T1000 (cell line): ENCODE measurements around the gene HPGDS.
"Not testable (repeated sequence)": the region's sequence is repeated elsewhere in the genome, so short reads cannot be mapped to it uniquely, and the experiment has no call there.

Experiments used
- DNase-seq: peaks from one replicate; lab custom pipeline; 2025; ENCODE audit warnings: mixed read lengths; lab: John Stamatoyannopoulos, UW

HPGDS gene

GRCh38 chr4:94319927-94320326 is 22.7 kb downstream of the HPGDS start:
- not testable (repeated sequence) for DNase-seq

GRCh38 chr4:94307231-94307871 is 35.3 kb downstream of the HPGDS start:
- DNase-seq, result no peak

DNA sequence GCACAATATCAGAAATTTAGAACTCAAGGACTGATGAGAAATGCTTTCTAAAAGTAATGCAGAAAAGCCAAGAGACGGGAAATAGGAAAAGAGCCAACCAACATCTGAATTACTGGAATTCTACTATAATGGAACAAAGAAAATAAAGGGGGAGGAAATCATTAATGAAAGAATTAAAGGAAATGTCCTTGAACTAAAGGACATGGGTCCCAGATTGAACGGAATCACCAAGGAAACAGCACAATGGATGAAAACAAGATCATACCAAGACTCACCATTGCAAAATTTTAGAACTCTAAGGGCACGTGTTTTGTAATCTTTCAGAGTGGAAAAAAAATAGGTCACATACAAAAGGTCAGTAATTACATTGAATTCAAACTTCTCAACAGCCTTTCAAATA is 35.9 kb downstream of the HPGDS start:
- no peak for DNase-seq

- no peak for DNase-seq
Measured at GRCh38 chr4:94305466-94306225, 37.0 kb downstream of the HPGDS start.

GRCh38 chr4:94304365-94304971 is 38.2 kb downstream of the HPGDS start:
- no peak for DNase-seq

DNA sequence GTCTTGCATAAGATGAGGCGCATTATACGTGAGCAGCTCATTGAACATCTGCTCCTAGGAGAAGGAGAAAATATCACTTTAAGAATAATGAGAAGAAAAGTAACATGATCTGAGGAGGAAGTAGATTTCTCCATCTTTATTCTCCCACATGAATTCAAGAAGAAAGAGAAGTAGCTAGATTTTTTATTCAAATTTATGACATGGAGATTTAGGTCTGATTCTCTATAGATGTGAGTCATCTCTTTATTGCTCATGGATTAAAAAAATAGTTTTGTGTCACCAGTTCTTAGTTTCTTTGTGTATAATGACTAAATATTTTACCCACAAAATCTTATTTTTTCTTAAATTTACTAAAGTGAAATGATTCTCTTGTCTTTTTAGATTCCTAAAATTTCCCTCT is 40.4 kb downstream of the HPGDS start:
- DNase-seq, result no peak

DNA sequence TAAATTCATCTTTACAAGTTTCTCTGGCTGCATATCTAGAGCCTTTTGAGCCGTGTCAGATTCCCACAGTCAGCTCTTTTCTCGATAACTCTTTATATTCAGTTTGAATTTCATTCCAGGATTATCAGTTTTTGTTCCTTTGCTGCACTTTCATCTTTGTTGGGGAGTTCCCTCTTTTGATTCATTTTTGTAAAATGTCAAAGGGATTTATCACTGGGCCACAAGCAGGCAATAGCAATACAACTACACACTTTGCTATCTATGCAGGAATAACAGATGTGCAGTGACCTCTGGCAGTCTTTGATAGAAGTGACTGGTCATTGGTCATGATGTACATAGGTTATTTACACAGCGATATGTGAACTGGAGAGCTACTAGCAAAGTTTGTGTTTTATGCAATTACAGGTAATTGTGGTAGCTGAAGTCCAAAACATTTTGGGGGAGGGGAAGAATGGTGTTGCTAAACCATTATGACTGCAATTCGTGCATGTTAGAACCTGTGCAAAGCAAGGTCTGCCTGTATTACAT is 43.8 kb downstream of the HPGDS start:
- no peak for DNase-seq

DNA sequence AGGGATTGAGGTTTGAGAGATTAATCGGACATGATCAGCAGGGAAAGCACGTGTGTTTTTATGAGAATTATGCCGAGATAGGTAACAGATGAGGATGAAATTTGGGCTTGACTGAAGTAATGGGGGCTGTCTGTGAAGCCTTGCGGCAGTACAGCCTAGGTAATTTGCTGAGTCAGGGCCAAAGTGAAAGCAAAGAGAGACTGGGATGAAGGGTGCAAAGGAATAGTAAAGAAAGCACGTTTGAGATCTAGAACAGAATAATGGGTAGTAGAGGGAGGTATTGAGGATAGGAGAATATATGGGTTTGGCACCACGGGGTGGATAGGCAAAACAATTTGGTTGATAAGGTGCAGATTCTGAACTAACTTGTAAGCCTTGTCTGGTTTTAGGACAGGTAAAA is 47.2 kb downstream of the HPGDS start:
- not testable (repeated sequence) for DNase-seq

- DNase-seq, result not testable (repeated sequence)
Measured at GRCh38 chr4:94293981-94294380, 48.7 kb downstream of the HPGDS start.

DNA sequence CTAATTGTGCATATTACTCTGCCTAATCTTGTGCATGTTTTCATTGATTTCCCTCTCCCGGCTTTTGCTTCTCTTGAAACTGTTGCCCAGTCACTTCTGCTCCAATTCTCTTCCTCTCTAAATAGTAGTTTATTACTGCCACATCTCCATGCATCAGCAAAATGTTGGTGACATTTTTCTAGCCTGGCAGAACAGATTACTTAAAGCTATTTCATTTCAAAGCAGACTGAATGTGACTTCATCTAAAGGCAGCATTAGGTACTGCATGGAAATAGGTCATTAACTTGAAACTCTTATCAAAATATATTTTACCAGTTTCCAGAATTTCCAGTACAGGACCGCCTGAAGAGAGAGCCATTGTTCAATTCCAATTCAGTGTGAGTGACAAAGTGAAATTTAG is 52.4 kb downstream of the HPGDS start:
- DNase-seq, result no peak

DNA sequence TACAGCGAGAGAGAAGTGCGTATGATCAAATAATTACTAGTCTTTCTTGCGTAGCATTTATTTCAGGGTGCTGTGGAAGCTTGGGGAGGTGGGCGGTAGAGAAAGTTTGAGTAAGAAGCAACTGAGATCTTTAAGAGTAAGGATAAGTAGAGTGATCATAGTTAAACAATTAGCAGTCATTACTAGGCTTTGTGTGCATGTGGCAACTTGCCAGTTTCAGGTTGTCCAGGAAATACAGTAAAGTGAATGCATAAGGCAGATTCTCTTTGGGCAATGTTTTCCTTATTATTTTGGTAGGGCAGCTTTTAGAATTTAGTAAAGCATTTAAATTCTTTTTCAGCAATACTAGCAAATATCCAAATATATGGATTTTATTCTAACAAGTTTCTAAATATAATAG is 57.0 kb downstream of the HPGDS start:
- no peak for DNase-seq

DNA sequence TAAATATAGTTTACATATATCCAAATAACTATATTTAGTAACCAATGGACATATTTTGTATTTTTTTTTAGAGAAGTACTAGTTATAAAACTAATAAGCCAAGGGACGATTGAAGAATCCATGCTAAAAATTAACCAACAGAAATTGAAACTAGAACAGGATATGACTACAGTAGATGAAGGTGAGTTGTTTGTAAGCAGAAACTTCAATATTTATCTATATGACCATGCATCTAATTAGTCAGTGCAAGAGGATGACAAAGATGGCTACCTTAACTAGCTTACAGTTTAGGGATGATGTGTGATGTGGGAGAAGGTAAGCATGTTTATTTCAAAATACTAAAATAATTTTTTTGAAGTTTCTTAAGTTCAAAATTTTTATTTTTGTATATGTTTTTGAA is 57.7 kb downstream of the HPGDS start:
- DNase-seq, result no peak

- no peak for DNase-seq
Measured at GRCh38 chr4:94278781-94279180, 63.9 kb downstream of the HPGDS start.

- DNase-seq, result no peak
Measured at GRCh38 chr4:94277534-94277933, 65.1 kb downstream of the HPGDS start.

GRCh38 chr4:94276204-94276603 is 66.4 kb downstream of the HPGDS start:
- DNase-seq, result no peak

DNA sequence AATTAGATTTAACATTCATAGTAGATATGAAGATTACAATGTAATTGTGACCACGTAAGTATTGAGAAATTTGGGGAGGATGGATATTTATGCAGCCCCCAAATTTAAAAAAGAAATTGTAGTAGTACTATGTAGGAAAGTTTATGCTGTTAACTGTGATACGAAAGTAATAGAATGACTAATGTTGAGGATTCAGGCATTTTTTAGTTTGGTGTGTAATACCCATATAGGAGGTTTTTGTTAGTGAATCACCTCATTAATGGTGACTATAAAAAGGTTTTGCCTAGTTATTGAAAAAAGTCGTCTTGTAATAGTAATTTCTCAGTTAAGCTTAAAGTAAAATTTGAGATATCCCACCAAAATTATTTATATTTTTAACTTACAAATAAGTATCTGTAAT is 67.7 kb downstream of the HPGDS start:
- no peak for DNase-seq

GRCh38 chr4:94271248-94271647 is 71.4 kb downstream of the HPGDS start:
- DNase-seq, result no peak

DNA sequence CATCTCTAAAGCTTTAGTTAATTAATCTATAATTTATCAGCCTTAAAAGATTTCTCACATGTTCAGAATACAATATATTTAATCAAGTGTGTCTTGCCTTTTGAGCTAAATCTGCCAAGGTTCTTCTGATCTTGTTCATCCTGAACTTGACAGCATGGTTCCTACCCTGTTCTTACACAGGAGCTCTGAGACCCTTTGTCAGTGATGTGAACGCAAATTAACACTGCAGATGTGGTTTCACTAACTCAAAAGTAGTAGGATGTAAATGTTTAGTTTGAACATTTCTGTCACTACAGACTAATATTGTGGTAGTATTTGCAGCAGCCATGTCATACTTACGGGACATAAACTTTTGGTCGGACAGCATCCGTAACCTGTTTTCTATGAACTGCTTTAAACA is 75.6 kb downstream of the HPGDS start:
- no peak for DNase-seq

GRCh38 chr4:94262163-94263016 is 80.2 kb downstream of the HPGDS start:
- DNase-seq, result no peak

GRCh38 chr4:94256828-94257227 is 85.8 kb downstream of the HPGDS start:
- DNase-seq, result no peak

DNA sequence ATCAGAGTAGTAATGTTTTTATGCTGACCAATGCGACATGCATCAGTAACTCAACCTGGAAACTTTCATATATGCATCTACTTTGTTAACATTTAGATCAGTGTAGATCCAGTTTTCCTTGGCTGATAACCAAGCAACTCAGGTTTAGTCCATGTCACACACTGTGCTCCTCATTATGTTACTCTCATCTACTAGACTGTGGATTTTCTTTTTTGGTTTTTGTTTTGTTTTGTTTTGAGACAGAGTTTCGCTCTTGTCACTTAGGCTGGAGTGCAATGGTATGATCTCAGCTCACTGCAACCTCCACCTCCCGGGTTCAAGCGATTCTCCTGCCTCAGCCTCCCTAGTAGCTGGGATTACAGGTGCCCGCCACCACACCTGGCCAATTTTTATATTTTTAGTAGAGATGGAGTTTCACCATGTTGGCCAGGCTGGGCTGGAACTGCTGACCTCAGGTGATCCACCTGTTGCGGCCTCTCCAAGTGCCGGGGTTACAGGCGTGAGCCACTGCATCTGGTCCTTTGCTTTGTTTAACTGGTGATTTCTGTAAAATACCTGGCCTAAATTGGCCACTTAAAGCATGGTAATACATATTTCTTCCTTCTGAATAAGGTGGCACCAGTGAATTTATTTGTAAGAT is 86.4 kb downstream of the HPGDS start:
- DNase-seq, result no peak

GRCh38 chr4:94253036-94253435 is 89.6 kb downstream of the HPGDS start:
- no peak for DNase-seq
